CD4-positive, CD25-positive, alpha-beta regulatory T cell (primary cell): ENCODE data around the gene FBXO41. TPM values are rescaled to one million over a fixed set of nuclear protein-coding genes. Genes with fewer than 3 reads are reported as not detected.

ENCODE experiments used
- ATAC-seq, 2 donors: fragments of 150-1000 bp; cut with Tn5 transposase; one replicate each; pipeline ENCODE4 v1.10.0; 2021; ENCODE audit warnings: low read depth in 2 of 2, moderate number of reproducible peaks in 2 of 2, moderate library complexity in 1 of 2
- DNase-seq, 3 donors: peaks; one replicate each; pipeline versions ENCODE4 v3.0.0 to v3.0.0-alpha.2; 2012 to 2022; ENCODE audit warnings: mixed read lengths in 1 of 3
- H3K27ac ChIP-seq: one replicate; pipeline ENCODE4 v1.7.0; 2013; ENCODE audit warnings: mild to moderate bottlenecking, low read length; ENCODE audit not compliant: insufficient read depth, poor library complexity, severe bottlenecking
- H3K27me3 ChIP-seq: one replicate; pipeline ENCODE4 v1.7.0; 2013; ENCODE audit warnings: low read length; ENCODE audit not compliant: control insufficient read depth, insufficient read depth
- H3K36me3 ChIP-seq: one replicate; pipeline ENCODE4 v1.7.0; 2013; ENCODE audit warnings: mild to moderate bottlenecking, low read length, moderate library complexity; ENCODE audit not compliant: control insufficient read depth, insufficient read depth
- H3K4me1 ChIP-seq: 2 replicates; pipeline ENCODE4 v1.7.0; 2013; ENCODE audit warnings: mild to moderate bottlenecking, low read length; ENCODE audit not compliant: insufficient read depth, control insufficient read depth, poor library complexity, severe bottlenecking
- H3K4me3 ChIP-seq: one replicate; pipeline ENCODE4 v1.7.0; 2013; ENCODE audit warnings: low read depth, mild to moderate bottlenecking, low read length, moderate library complexity
- H3K9me3 ChIP-seq, 2 experiments: 1 replicate in 1 of 2; 2 replicates in 1 of 2; pipeline ENCODE4 v1.7.0; 2013; ENCODE audit warnings: low read length in 2 of 2, mild to moderate bottlenecking in 1 of 2, moderate library complexity in 1 of 2; ENCODE audit not compliant: control insufficient read depth in 2 of 2
- H3K27ac Mint-ChIP-seq, 3 donors: one replicate each; pipeline ENCODE4 v1.8.0; 2020 to 2022; ENCODE audit warnings: mild to moderate bottlenecking in 3 of 3, mixed read lengths in 3 of 3, moderate library complexity in 2 of 3
- H3K27me3 Mint-ChIP-seq: one replicate; pipeline ENCODE4 v1.8.0; 2022; ENCODE audit warnings: mild to moderate bottlenecking, mixed read lengths
- H3K36me3 Mint-ChIP-seq: one replicate; pipeline ENCODE4 v1.8.0; 2020; ENCODE audit warnings: mixed read lengths
- H3K4me1 Mint-ChIP-seq, 4 donors: one replicate each; pipeline ENCODE4 v1.8.0; 2020 to 2022; ENCODE audit warnings: mixed read lengths in 4 of 4, mild to moderate bottlenecking in 1 of 4
- H3K4me3 Mint-ChIP-seq, 4 donors: one replicate each; pipeline ENCODE4 v1.8.0; 2020 to 2022; ENCODE audit warnings: mild to moderate bottlenecking in 4 of 4, mixed read lengths in 4 of 4, moderate library complexity in 3 of 4
- H3K9me3 Mint-ChIP-seq, 7 donors: one replicate each; pipeline ENCODE4 v1.8.0; 2020 to 2022; ENCODE audit warnings: mixed read lengths in 7 of 7, mild to moderate bottlenecking in 3 of 7, moderate library complexity in 2 of 7
- polyA plus RNA-seq, 4 donors: library from polyadenylated mRNA; unstranded; fragments of 300-500 nt; fragmentation: Illumina TruSeq; gene quantifications; one replicate each; pipeline ENCODE4 v1.2.3, GENCODE V29; 2021
- total RNA-seq: library from RNA; stranded (reverse); gene quantifications from one replicate; pipeline ENCODE4 v1.2.3, GENCODE V29; 2022

The FBXO41 gene
- total and polyA plus RNA-seq, 5 donors from 2014 or later = 0.51 to 17.4 (median 1.0) TPM

- Mint-ChIP-seq H3K27me3 (no peaks in the 10 kb centered on the region), H3K4me3 (peak overlapping the region in 1 of 4 donors; percentile 9), H3K4me1 (peaks cover 16 to 37% (median 23%) of the 10 kb centered on the region in 4 donors), H3K36me3 (peaks cover 22% of the 10 kb centered on the region), H3K9me3 (no peaks in the 10 kb centered on the region), H3K27ac (no peak overlapping the region)
- no peak for ATAC-seq
- H3K27me3 ChIP-seq = no peaks in the 10 kb centered on the region
- H3K36me3 ChIP-seq = peaks cover 34% of the 10 kb centered on the region
- H3K27ac ChIP-seq = no peak overlapping the region
- DNase-seq = no peak
- peaks cover 16% of the 10 kb centered on the region for H3K4me1 ChIP-seq
- H3K9me3 ChIP-seq = no peaks in the 10 kb centered on the region
- H3K4me3 ChIP-seq = no peak overlapping the region
Observed at GRCh38 chr2:73217826-73218225, 66.5 kb downstream of the FBXO41 start.

DNA sequence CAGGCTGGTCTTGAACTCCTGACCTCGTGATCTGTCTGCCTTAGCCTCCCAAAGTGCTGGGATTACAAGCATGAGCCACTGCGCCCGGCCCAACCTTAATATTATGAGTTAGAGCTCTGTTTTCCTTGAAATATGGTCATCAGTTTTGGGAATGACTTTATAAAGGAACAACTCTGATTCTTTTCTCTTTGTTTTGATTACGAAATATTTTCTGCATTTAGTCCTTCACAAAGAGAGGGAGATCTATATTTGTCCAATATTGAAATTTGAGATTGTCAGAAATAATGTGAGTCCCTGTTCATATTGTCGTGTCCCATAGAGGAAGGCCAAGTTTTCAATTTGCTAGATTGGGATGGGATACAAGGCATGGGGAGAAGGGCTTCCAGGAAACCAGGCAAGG lies 67.1 kb downstream of the FBXO41 start:
- no peaks in the 10 kb centered on the region for H3K27me3 ChIP-seq
- peak overlapping the region in 1 of 3 donors; percentile 32 for H3K27ac Mint-ChIP-seq
- DNase-seq (no peak), ATAC-seq (no peak)
- H3K4me1 Mint-ChIP-seq = peaks cover 17 to 43% (median 27%) of the 10 kb centered on the region in 4 donors
- peaks cover 16% of the 10 kb centered on the region for H3K36me3 Mint-ChIP-seq
- H3K4me1 ChIP-seq = peaks cover 22% of the 10 kb centered on the region
- peaks cover 27% of the 10 kb centered on the region for H3K36me3 ChIP-seq
- no peaks in the 10 kb centered on the region for H3K9me3 Mint-ChIP-seq
- H3K4me3 ChIP-seq = no peak overlapping the region
- no peak overlapping the region for H3K27ac ChIP-seq
- peak overlapping the region in 3 of 4 donors; percentile 41 to 68 (median 44) for H3K4me3 Mint-ChIP-seq
- H3K9me3 ChIP-seq = no peaks in the 10 kb centered on the region
- H3K27me3 Mint-ChIP-seq = no peaks in the 10 kb centered on the region

GRCh38 chr2:73215254-73215653 lies 69.0 kb downstream of the FBXO41 start:
- Histone ChIP-seq H3K9me3 (no peaks in the 10 kb centered on the region), H3K27me3 (no peaks in the 10 kb centered on the region), H3K4me3 (no peak overlapping the region), H3K36me3 (peaks cover 8% of the 10 kb centered on the region), H3K27ac (no peak overlapping the region), H3K4me1 (peaks cover 22% of the 10 kb centered on the region)
- Mint-ChIP-seq H3K4me3 (peak overlapping the region; percentile 89 to 93 (median 92)), H3K27me3 (peaks cover under 1% of the 10 kb centered on the region), H3K27ac (peak overlapping the region; percentile 94 to 97 (median 96)), H3K4me1 (peaks cover 17 to 43% (median 27%) of the 10 kb centered on the region in 4 donors), H3K36me3 (peaks cover 7% of the 10 kb centered on the region), H3K9me3 (no peaks in the 10 kb centered on the region)
- no peak for DNase-seq
- no peak for ATAC-seq

DNA sequence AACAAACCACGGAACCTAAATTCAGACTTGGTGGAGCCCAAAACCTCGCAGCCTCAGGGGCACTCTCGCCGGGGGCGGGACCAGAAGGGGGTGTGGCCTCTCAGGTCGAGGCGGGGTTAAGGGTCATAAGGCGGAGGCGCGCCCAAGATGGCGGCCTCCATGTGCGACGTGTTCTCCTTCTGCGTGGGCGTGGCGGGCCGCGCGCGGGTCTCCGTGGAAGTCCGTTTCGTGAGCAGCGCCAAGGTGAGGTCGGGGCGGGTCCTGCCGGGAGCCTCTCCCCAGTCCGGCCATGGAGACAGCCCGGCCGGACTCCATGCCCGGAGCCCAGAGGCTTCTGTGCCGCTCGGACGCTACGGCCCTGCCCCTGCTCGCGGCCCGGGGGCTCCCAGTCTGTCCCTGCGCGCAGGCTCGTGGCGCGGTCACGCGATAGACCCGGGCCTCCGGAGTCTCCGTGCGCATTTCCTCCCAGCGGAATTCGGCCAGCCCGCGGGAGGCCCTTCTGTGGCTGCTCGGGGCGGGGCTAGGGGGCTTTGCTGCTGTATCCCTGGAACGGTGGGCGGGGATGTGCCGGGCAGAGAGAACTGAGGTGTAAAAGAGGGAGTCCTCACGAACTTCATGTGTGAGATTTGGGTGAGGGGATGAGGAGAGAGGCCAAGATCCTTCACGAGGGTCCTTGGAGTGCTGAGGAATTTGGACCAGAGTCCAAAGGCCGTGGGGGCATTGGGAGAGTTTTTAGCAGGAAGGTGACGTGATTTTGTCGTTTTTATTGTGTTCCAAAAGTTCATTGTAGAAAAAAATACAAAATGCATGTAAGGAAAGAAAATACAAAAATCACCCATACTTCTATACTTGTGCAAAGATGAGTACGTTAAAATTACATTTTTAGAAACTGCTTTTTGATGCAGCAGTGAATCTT lies 69.9 kb downstream of the FBXO41 start, which contains the start of gene SMYD5:
Gene SMYD5, plus strand, starts transcription at position 126 of the 916 bp plus-strand sequence. Its CDS starts 22 bp downstream, at position 148.
- Histone ChIP-seq H3K27ac (peak within 1 kb of the TSS; percentile 64), H3K4me1 (peaks cover 22% of the 10 kb centered on the region), H3K27me3 (no peaks in the 10 kb centered on the region), H3K9me3 (no peaks in the 10 kb centered on the region), H3K36me3 (peaks cover 6% of the 10 kb centered on the region), H3K4me3 (peak within 1 kb of the TSS; percentile 90)
- peaks cover 8% of the 10 kb centered on the region for H3K27me3 Mint-ChIP-seq
- H3K9me3 Mint-ChIP-seq = no peaks in the 10 kb centered on the region
- peak within 1 kb of the TSS; percentile 89 to 93 (median 92) for H3K4me3 Mint-ChIP-seq
- DNase-seq (peak; percentile 87 to 93 (median 89)), ATAC-seq (peak; percentile 91 to 94)
- peaks cover 17 to 43% (median 27%) of the 10 kb centered on the region in 4 donors for H3K4me1 Mint-ChIP-seq
- H3K27ac Mint-ChIP-seq = peak within 1 kb of the TSS; percentile 87 to 97 (median 96)
- H3K36me3 Mint-ChIP-seq = peaks cover 8% of the 10 kb centered on the region

- H3K27ac ChIP-seq = no peak overlapping the region
- ATAC-seq (peak; percentile 71 to 72), DNase-seq (peak; percentile 55 to 81 (median 68))
- peaks cover 7% of the 10 kb centered on the region for H3K36me3 Mint-ChIP-seq
- peaks cover 22% of the 10 kb centered on the region for H3K4me1 ChIP-seq
- no peaks in the 10 kb centered on the region for H3K9me3 ChIP-seq
- peaks cover 17 to 41% (median 27%) of the 10 kb centered on the region in 4 donors for H3K4me1 Mint-ChIP-seq
- H3K27ac Mint-ChIP-seq = peak overlapping the region in 2 of 3 donors; percentile 76 to 97
- peak overlapping the region; percentile 71 to 85 (median 80) for H3K4me3 Mint-ChIP-seq
- no peaks in the 10 kb centered on the region for H3K36me3 ChIP-seq
- peak overlapping the region; percentile 48 for H3K4me3 ChIP-seq
- H3K27me3 ChIP-seq = no peaks in the 10 kb centered on the region
- H3K9me3 Mint-ChIP-seq = no peaks in the 10 kb centered on the region
- H3K27me3 Mint-ChIP-seq = peaks cover 15% of the 10 kb centered on the region
Observed at GRCh38 chr2:73212448-73213176, 71.7 kb downstream of the FBXO41 start.

DNA sequence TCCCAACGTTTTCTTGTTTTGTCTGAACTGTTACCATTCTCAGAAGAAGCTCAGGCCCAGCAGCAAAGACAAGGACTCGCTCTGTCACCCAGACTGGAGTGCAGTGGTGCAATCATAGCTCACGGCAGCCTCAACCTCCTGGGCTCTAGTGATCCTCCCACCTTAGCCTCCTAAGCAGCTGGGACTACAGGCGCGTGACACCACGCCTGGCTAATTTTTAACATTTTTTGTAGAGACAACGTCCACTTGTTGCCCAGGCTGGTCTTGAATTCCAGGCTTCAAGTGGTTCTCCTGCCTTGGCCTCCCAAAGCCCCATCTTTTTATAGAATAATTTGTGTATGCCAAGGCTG lies 72.2 kb downstream of the FBXO41 start:
- H3K27me3 Mint-ChIP-seq = peaks cover 16% of the 10 kb centered on the region
- H3K9me3 ChIP-seq = no peaks in the 10 kb centered on the region
- no peaks in the 10 kb centered on the region for H3K9me3 Mint-ChIP-seq
- H3K4me3 ChIP-seq = no peak overlapping the region
- H3K27ac ChIP-seq = no peak overlapping the region
- H3K36me3 ChIP-seq = no peaks in the 10 kb centered on the region
- H3K4me1 ChIP-seq = peaks cover 22% of the 10 kb centered on the region
- no peaks in the 10 kb centered on the region for H3K27me3 ChIP-seq
- no peak for DNase-seq
- no peak overlapping the region for H3K4me3 Mint-ChIP-seq
- ATAC-seq = no peak
- peak overlapping the region in 2 of 3 donors; percentile 76 to 97 for H3K27ac Mint-ChIP-seq
- peaks cover 5% of the 10 kb centered on the region for H3K36me3 Mint-ChIP-seq
- peaks cover 17 to 38% (median 25%) of the 10 kb centered on the region in 4 donors for H3K4me1 Mint-ChIP-seq

DNA sequence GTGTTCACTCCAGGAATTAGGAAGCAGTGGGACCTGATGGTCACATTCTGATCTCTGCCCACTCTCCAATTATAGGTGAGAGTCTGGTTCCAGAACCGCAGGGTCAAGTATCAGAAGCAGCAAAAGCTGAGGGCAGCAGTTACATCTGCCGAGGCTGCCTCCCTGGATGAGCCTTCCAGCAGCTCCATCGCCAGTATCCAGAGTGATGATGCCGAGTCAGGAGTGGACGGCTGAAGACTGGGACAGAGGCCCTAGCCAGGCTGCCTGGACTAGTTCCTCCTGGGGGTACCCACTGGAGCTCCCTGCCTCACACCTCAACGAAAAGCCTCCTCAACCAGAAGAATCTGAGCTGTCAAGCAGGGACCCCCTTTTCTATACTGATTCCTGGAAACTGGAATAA lies 73.6 kb downstream of the FBXO41 start:
- H3K27ac Mint-ChIP-seq = peak overlapping the region in 1 of 3 donors; percentile 41
- H3K9me3 ChIP-seq = no peaks in the 10 kb centered on the region
- H3K27ac ChIP-seq = no peak overlapping the region
- H3K4me3 Mint-ChIP-seq = peak overlapping the region in 1 of 4 donors; percentile 32
- H3K36me3 Mint-ChIP-seq = peaks cover 4% of the 10 kb centered on the region
- H3K9me3 Mint-ChIP-seq = no peaks in the 10 kb centered on the region
- peaks cover 22% of the 10 kb centered on the region for H3K4me1 ChIP-seq
- H3K4me1 Mint-ChIP-seq = peaks cover 17 to 33% (median 22%) of the 10 kb centered on the region in 4 donors
- H3K4me3 ChIP-seq = no peak overlapping the region
- ATAC-seq (no peak), DNase-seq (no peak)
- H3K27me3 ChIP-seq = peaks cover 4% of the 10 kb centered on the region
- peaks cover 24% of the 10 kb centered on the region for H3K27me3 Mint-ChIP-seq
- no peaks in the 10 kb centered on the region for H3K36me3 ChIP-seq
